T-helper 22 cell (primary cell): ENCODE results near the gene ATP8B4.

Source experiments
- DNase-seq: peaks from one replicate; pipeline ENCODE4 v3.0.0-alpha.2; 2020; ENCODE audit warnings: low read depth

Gene ATP8B4

GRCh38 chr15:49855917-49856637 lies 263.0 kb downstream of the ATP8B4 start:
- no peak for DNase-seq

GRCh38 chr15:49852756-49853155 lies 266.3 kb downstream of the ATP8B4 start:
- DNase-seq: no peak

GRCh38 chr15:49848807-49849206 lies 270.2 kb downstream of the ATP8B4 start:
- DNase-seq: no peak

GRCh38 chr15:49848282-49848724 lies 270.7 kb downstream of the ATP8B4 start:
- no peak for DNase-seq

GRCh38 chr15:49847423-49848281 lies 271.4 kb downstream of the ATP8B4 start:
- DNase-seq: no peak

- DNase-seq: no peak
Observed at GRCh38 chr15:49844390-49844789, 274.6 kb downstream of the ATP8B4 start.

- no peak for DNase-seq
Observed at GRCh38 chr15:49843725-49844124, 275.3 kb downstream of the ATP8B4 start.

GRCh38 chr15:49842031-49842730 lies 276.9 kb downstream of the ATP8B4 start:
- no peak for DNase-seq

GRCh38 chr15:49832511-49832910 lies 286.5 kb downstream of the ATP8B4 start:
- no peak for DNase-seq

- DNase-seq: no peak
Observed at GRCh38 chr15:49831206-49831965, 287.6 kb downstream of the ATP8B4 start.

GRCh38 chr15:49830391-49830790 lies 288.6 kb downstream of the ATP8B4 start:
- DNase-seq: no peak

GRCh38 chr15:49827311-49827710 lies 291.7 kb downstream of the ATP8B4 start:
- no peak for DNase-seq

GRCh38 chr15:49826640-49827234 lies 292.3 kb downstream of the ATP8B4 start:
- no peak for DNase-seq

GRCh38 chr15:49824775-49825099 lies 294.3 kb downstream of the ATP8B4 start:
- no peak for DNase-seq

- no peak for DNase-seq
Observed at GRCh38 chr15:49823987-49824774, 294.9 kb downstream of the ATP8B4 start.

GRCh38 chr15:49817100-49817499 lies 301.9 kb downstream of the ATP8B4 start:
- no peak for DNase-seq

- DNase-seq: no peak
Observed at GRCh38 chr15:49815950-49816349, 303.1 kb downstream of the ATP8B4 start.

GRCh38 chr15:49815526-49815925 lies 303.5 kb downstream of the ATP8B4 start:
- DNase-seq: no peak

GRCh38 chr15:49814709-49815108 lies 304.3 kb downstream of the ATP8B4 start:
- no peak for DNase-seq

- DNase-seq: no peak
Observed at GRCh38 chr15:49813625-49814024, 305.4 kb downstream of the ATP8B4 start.

- no peak for DNase-seq
Observed at GRCh38 chr15:49810720-49811119, 308.3 kb downstream of the ATP8B4 start.
